Spleen (tissue), 11 donors: ENCODE results near the gene NUPR1. TPM values are rescaled to one million over a fixed set of nuclear protein-coding genes. Genes with fewer than 3 reads are reported as not detected.
"Not testable (repeated sequence)": the region's sequence is repeated elsewhere in the genome, so short reads cannot be mapped to it uniquely, and the experiment has no call there.

ENCODE experiments used
- DNase-seq: peaks from one replicate; pipeline ENCODE4 v3.0.0-alpha.2; 2020
- H3K27ac ChIP-seq, 8 donors: fragments of 200-600 bp; sonication (generic) in 7 of 8; 1 replicate in 4 of 8; 2 replicates in 4 of 8; pipeline versions ENCODE4 v1.5.0 to v1.8.0; 2016 to 2021; ENCODE audit warnings: inconsistent platforms in 4 of 8, mild to moderate bottlenecking in 4 of 8, moderate library complexity in 1 of 8
- H3K27me3 ChIP-seq, 7 donors: fragments of 200-600 bp; sonication (generic) in 6 of 7; replicated peaks in 1 of 7; 1 replicate in 4 of 7; 2 replicates in 3 of 7; pipeline versions ENCODE4 v1.5.0 to v1.8.0; 2016 to 2021; ENCODE audit warnings: inconsistent platforms in 3 of 7, mild to moderate bottlenecking in 1 of 7
- H3K36me3 ChIP-seq, 6 donors: fragments of 200-600 bp; sonication (generic) in 5 of 6; 1 replicate in 4 of 6; 2 replicates in 2 of 6; pipeline versions ENCODE4 v1.5.0 to v1.8.0; 2016 to 2021; ENCODE audit warnings: inconsistent platforms in 2 of 6
- H3K4me1 ChIP-seq, 6 donors: fragments of 200-600 bp; sonication (generic) in 5 of 6; 1 replicate in 3 of 6; 2 replicates in 3 of 6; pipeline versions ENCODE4 v1.5.0 to v1.8.0; 2016 to 2021; ENCODE audit warnings: inconsistent platforms in 3 of 6
- H3K4me3 ChIP-seq, 8 donors: fragments of 200-600 bp; sonication (generic) in 7 of 8; 1 replicate in 4 of 8; 2 replicates in 4 of 8; pipeline versions ENCODE4 v1.5.0 to v1.8.0; 2016 to 2021; ENCODE audit warnings: inconsistent platforms in 4 of 8, mild to moderate bottlenecking in 4 of 8, moderate library complexity in 2 of 8
- H3K9me3 ChIP-seq, 8 donors: fragments of 200-600 bp; sonication (generic) in 7 of 8; 1 replicate in 4 of 8; 2 replicates in 4 of 8; pipeline versions ENCODE4 v1.5.0 to v1.8.0; 2016 to 2021; ENCODE audit warnings: inconsistent platforms in 4 of 8
- POLR2A ChIP-seq, 3 donors: fragments of 450-650 bp; IDR thresholded peaks; one replicate each; pipeline ENCODE4 v1.5.1; 2017; ENCODE audit warnings: antibody characterized with exemption in 3 of 3, mild to moderate bottlenecking in 1 of 3
- POLR2AphosphoS5 ChIP-seq, 3 donors: sonication (generic); formaldehyde crosslinking; IDR thresholded peaks; one replicate each; pipeline ENCODE4 v1.5.1; 2017; ENCODE audit warnings: antibody characterized with exemption in 3 of 3
- whole genome bisulfite sequencing, 5 donors: extraction: QIAGEN DNeasy Blood & Tissue Kit in 3 of 5; methylation state at CpG; one replicate each; pipeline versions ENCODE4 v1.1.5 to v1.1.7; 2013 to 2018; 5-methylcytosine and 5-hydroxymethylcytosine counted together
- intact Hi-C: fragments of 100-400 bp; cut with DNase I; formaldehyde crosslinking; loops from one replicate; pipeline ENCODE4 v1.15.0; 2023; ENCODE audit warnings: low total_unique reads
- polyA plus RNA-seq, 3 donors: library from polyadenylated mRNA; stranded (reverse); fragments of 200-250 nt; gene quantifications; one replicate each; pipeline ENCODE4 v1.2.1, GENCODE V29; 2013
- total RNA-seq, 7 donors: library from RNA; depleted of rRNA in 3 of 7; stranded (reverse); fragments of >200 nt in 3 of 7; fragmentation: NEBNext Ultra II Directional in 4 of 7; extraction: Animal tissue kit (Norgen Biotek cat#: 25700) in 4 of 7; gene quantifications; one replicate each; pipeline versions ENCODE4 v1.1.0 to v1.2.1, GENCODE V29; 2016 to 2021
- TF ChIP-seq, protein P1 (sequence below), 11 experiments: fragments of 200-600 bp in 7 of 11; fragments of 450-650 bp in 4 of 11; sonication (generic) in 4 of 11; IDR thresholded peaks in 8 of 11; conservative IDR thresholded peaks in 3 of 11; 1 replicate in 7 of 11; 2 replicates in 4 of 11; pipeline versions ENCODE4 v1.4.0 to v1.8.0; 2016 to 2021; ENCODE audit warnings: antibody characterized with exemption in 11 of 11, inconsistent platforms in 4 of 11, mild to moderate bottlenecking in 1 of 11
- donor health status: healthy with polysubstance abuse.
- donor health status: DM: no; HTN: no; CAD: no; lungs with moderate emphysema.
- donor health status: DM: no; HTN: no; CAD: no.
- donor health status: Bipolar disorder and iron deficiency.
- donor health status: healthy.
- donor health status: DM: no; HTN: no; CAD: no.
- donor health status: DM: yes; HTN: yes; CAD: no.

Gene NUPR1
- total and polyA plus RNA-seq, 10 donors, result 2.7 to 53.7 (median 17.0) TPM

GRCh38 chr16:28569021-28569420 is 30.2 kb upstream of the NUPR1 start:
- Histone ChIP-seq H3K9me3 (peaks cover 0 to 19% (median 17%) of the 10 kb centered on the region in 8 donors), H3K27me3 (no peaks in the 10 kb centered on the region), H3K4me1 (peaks cover 0 to 26% (median 17%) of the 10 kb centered on the region in 6 donors), H3K36me3 (peaks cover 0 to 30% (median 2%) of the 10 kb centered on the region in 6 donors), H3K4me3 (no peak overlapping the region), H3K27ac (no peak overlapping the region)
- no peak for DNase-seq
- intact Hi-C loops, result no loop called here
- TF ChIP-seq POLR2AphosphoS5 (IDR thresholded peaks at IDR 0.05) (no peak), POLR2A (IDR thresholded peaks at IDR 0.05) (no peak)
- TF ChIP-seq, protein P1, sequence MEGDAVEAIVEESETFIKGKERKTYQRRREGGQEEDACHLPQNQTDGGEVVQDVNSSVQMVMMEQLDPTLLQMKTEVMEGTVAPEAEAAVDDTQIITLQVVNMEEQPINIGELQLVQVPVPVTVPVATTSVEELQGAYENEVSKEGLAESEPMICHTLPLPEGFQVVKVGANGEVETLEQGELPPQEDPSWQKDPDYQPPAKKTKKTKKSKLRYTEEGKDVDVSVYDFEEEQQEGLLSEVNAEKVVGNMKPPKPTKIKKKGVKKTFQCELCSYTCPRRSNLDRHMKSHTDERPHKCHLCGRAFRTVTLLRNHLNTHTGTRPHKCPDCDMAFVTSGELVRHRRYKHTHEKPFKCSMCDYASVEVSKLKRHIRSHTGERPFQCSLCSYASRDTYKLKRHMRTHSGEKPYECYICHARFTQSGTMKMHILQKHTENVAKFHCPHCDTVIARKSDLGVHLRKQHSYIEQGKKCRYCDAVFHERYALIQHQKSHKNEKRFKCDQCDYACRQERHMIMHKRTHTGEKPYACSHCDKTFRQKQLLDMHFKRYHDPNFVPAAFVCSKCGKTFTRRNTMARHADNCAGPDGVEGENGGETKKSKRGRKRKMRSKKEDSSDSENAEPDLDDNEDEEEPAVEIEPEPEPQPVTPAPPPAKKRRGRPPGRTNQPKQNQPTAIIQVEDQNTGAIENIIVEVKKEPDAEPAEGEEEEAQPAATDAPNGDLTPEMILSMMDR (IDR thresholded peaks at IDR 0.05 in 8 of 11, conservative IDR thresholded peaks at IDR 0.05 in 3 of 11), result no peak
- 91 to 96% (median 93%) methylated on average over 5 of the region's 5 CpGs for WGBS, 5 donors

- Histone ChIP-seq H3K4me1 (peaks cover 0 to 10% (median 4%) of the 10 kb centered on the region in 6 donors), H3K27me3 (no peaks in the 10 kb centered on the region), H3K9me3 (peaks cover 0 to 19% (median 17%) of the 10 kb centered on the region in 8 donors), H3K4me3 (no peak overlapping the region), H3K36me3 (peaks cover 0 to 28% (median 2%) of the 10 kb centered on the region in 6 donors), H3K27ac (no peak overlapping the region)
- WGBS, 5 donors, result 94 to 98% (median 98%) methylated on average over 2 of the region's 2 CpGs
- TF ChIP-seq POLR2A (IDR thresholded peaks at IDR 0.05) (no peak), POLR2AphosphoS5 (IDR thresholded peaks at IDR 0.05) (no peak)
- intact Hi-C loops, result no loop called here
- no peak for DNase-seq
These were observed 28.5 kb upstream of the NUPR1 start for GRCh38 chr16:28567292-28567691.

DNA sequence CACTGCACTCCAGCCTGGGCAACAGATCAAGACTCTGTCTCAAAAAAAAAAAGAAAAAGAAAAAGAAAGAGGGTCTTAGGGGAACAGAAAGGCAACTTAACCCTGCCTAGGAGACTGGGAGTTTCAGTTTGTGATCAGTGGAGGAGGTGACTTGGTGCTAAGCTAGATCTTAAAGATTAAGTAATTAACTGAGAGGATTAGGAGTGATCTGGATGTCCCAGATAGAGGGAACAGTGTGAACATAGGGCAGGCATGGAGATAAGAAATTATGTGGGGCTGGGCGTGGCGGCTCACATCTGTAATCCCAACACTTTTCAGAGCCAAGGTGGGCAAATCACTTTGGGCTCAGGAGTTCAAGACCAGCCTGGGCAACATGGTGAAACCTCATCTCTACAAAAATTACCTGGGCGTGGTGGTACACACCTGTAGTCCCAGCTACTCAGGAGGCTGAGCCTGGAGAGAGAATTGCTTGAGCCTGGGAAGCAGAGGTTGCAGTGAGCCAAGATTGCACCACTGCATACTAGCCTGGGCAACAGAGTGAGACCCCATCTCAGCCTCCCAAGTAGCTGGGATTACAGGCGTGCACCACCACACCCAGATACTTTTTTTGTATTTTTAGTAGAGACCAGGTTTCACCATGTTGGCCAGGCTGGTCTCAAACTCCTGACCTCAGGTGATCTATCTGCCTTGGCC is 27.6 kb upstream of the NUPR1 start:
- DNase-seq, H3K27me3 ChIP-seq, intact Hi-C loops, H3K27ac ChIP-seq, H3K4me3 ChIP-seq: not testable (repeated sequence)
- Histone ChIP-seq H3K9me3 (peaks cover 0 to 19% (median 17%) of the 10 kb centered on the region in 8 donors), H3K4me1 (peaks cover 0 to 12% (median 5%) of the 10 kb centered on the region in 6 donors), H3K36me3 (peaks cover 0 to 28% (median 2%) of the 10 kb centered on the region in 6 donors)
- 96 to 100% (median 98%) methylated on average over 4 of the region's 4 CpGs for WGBS, 5 donors

DNA sequence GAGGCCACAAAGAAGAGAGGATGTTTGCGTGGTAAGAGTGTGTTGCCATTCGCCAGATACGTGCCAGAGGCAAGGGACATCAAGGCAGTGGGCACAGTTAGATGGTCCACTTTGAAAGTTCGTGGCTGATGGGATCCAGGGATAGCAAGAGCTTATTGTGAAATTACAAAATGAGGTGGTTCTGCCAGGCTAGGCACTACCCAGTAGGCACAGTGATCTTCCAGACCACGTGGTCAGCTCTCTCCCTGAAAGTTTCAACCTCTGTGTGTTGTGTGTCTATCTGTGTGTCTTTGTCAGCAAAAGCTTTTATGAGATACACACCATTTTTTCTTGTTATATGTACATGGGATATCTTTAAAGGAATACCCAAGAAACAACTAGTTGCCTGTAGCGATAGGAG is 24.4 kb upstream of the NUPR1 start:
- Histone ChIP-seq H3K4me3 (no peak overlapping the region), H3K36me3 (peaks cover 0 to 44% (median 6%) of the 10 kb centered on the region in 6 donors), H3K4me1 (peaks cover 0 to 22% (median 6%) of the 10 kb centered on the region in 6 donors), H3K27me3 (no peaks in the 10 kb centered on the region), H3K27ac (no peak overlapping the region), H3K9me3 (peaks cover 0 to 19% (median 17%) of the 10 kb centered on the region in 8 donors)
- no peak for TF ChIP-seq POLR2AphosphoS5 (IDR thresholded peaks at IDR 0.05)
- TF ChIP-seq, protein P1 (IDR thresholded peaks at IDR 0.05 in 8 of 11, conservative IDR thresholded peaks at IDR 0.05 in 3 of 11), result no peak
- no peak for TF ChIP-seq POLR2A (IDR thresholded peaks at IDR 0.05)
- WGBS, 5 donors, result 82 to 94% (median 89%) methylated on average over 6 of the region's 6 CpGs
- intact Hi-C loops, result no loop called here
- DNase-seq, result no peak

DNA sequence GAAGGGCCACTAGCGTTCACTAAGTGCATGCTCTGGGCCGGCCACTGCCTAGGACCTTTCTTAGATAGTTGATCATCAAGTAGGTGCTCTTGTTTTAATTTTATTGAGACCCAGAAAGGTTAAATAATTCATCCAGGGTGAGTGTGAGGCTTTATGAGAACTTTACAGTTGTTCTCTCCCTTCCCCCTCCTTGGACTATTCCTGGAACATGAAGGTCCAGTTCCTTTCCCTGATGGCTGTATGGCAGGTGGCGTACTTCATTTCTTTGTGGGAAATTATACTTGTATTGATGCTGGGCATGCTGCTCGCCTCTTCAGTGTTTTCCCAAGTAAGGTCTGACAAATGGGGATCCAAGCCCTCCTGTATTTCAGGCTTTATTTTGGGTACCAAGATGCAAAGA is 23.4 kb upstream of the NUPR1 start:
- TF ChIP-seq, protein P1 (IDR thresholded peaks at IDR 0.05 in 8 of 11, conservative IDR thresholded peaks at IDR 0.05 in 3 of 11), result no peak
- TF ChIP-seq POLR2A (IDR thresholded peaks at IDR 0.05), result no peak
- no peak for TF ChIP-seq POLR2AphosphoS5 (IDR thresholded peaks at IDR 0.05)
- WGBS, 5 donors, result 84 to 97% (median 90%) methylated on average over 4 of the region's 4 CpGs
- intact Hi-C loops, result no loop called here
- no peaks in the 10 kb centered on the region for H3K27me3 ChIP-seq
- H3K4me3 ChIP-seq, result no peak overlapping the region
- peaks cover 0 to 48% (median 9%) of the 10 kb centered on the region in 6 donors for H3K36me3 ChIP-seq
- peaks cover 0 to 13% (median 10%) of the 10 kb centered on the region in 8 donors for H3K9me3 ChIP-seq
- peaks cover 0 to 26% (median 6%) of the 10 kb centered on the region in 6 donors for H3K4me1 ChIP-seq
- H3K27ac ChIP-seq, result no peak overlapping the region
- no peak for DNase-seq
